Skin of body (tissue), 2 donors: ENCODE data around the gene SHC1. TPM values are rescaled to one million over a fixed set of nuclear protein-coding genes. Genes with fewer than 3 reads are reported as not detected.
A peak's percentile ranks its signal among the peaks of the same experiment; 100 is the strongest.

Source experiments
- DNase-seq: peaks from one replicate; lab custom pipeline; 2025; lab: John Stamatoyannopoulos, UW
- total RNA-seq: library from RNA; depleted of rRNA; stranded (reverse); fragments of >200 nt; gene quantifications from one replicate; pipeline ENCODE4 v1.2.3, GENCODE V29; 2014

Gene SHC1, protein sequence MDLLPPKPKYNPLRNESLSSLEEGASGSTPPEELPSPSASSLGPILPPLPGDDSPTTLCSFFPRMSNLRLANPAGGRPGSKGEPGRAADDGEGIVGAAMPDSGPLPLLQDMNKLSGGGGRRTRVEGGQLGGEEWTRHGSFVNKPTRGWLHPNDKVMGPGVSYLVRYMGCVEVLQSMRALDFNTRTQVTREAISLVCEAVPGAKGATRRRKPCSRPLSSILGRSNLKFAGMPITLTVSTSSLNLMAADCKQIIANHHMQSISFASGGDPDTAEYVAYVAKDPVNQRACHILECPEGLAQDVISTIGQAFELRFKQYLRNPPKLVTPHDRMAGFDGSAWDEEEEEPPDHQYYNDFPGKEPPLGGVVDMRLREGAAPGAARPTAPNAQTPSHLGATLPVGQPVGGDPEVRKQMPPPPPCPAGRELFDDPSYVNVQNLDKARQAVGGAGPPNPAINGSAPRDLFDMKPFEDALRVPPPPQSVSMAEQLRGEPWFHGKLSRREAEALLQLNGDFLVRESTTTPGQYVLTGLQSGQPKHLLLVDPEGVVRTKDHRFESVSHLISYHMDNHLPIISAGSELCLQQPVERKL
- total RNA-seq: 42.9 TPM

DNA sequence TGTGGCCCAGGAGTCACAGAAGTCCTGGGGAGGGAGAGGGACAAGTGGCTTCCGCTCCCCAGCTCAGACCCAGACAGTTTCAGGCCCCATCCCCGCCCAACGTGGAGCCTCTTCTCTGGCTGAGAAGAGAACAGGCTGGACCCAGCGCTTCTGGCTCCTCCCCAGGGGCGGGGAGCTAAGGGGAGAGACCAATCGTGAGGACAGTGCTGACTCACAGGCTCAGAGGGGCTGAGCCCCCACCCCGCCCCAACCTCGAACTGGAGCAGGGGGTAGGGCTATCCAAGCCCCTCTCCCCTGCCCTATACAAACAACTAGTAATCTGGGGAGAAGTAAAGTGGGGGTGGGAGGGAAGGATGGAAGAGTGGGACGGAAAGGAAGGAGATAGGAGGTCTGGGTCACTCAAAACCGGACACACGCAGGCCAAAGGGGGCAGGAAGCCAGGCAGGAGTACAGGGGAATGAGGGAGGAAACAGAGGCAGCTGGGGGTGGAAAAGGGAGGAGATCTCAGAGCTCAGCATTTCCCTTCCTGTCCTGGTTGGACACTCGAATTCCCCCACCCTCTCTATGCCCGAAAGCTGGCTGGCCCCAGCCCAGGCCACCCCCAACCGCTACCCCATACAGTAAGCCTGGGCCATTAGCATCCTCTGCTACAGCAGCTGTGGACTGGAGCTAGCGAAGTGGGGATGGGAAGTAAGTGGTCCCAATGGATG, at the start of gene SHC1:
TSS of gene SHC1 (minus strand) at position 117 of the 710 bp plus-strand sequence. CDS start 221 bp downstream, outside the sequence.
- DNase-seq: peak; percentile 95

DNA sequence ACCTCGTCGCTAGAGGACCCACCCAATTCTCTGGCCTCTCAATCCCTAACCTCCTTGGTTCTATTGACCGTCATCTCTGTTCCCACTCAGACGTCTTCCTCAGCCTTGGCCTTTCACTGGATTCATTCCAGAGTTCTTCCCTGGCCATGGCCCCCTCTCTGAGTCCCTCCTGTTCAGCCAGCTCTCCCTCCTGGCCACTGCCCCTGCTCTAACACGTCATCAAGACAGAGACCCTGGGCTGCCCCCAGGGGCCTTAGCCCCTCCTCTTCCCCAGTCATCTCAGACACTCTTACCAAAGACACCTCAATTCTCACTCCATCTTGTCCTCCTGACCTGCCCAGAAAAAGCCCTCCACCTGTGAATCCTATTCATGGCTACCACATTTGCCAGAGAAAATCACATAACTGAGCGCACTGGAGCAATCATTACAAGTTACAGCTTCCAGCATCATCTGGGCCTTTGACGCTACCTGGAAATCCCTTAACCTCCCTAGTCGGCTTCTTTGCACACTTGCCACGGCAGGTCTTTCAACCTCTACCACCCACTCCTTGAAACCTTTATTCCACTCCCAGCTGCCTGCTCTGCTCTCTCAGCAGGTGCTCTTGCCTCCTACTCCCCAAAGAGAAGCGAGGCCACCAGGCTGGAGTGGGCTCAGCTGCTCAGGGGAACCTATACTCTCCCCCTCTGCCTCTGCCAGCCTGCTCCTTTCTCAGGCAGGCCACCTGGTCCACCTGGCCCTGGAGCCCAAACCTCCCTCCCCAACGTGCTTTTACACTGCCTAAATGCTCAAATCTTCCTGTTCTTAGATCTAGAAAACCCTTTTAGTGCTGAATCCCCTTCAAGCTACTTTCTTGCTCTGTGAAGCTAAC, 49.1 kb upstream of the SHC1 start:
- DNase-seq: no peak

DNA sequence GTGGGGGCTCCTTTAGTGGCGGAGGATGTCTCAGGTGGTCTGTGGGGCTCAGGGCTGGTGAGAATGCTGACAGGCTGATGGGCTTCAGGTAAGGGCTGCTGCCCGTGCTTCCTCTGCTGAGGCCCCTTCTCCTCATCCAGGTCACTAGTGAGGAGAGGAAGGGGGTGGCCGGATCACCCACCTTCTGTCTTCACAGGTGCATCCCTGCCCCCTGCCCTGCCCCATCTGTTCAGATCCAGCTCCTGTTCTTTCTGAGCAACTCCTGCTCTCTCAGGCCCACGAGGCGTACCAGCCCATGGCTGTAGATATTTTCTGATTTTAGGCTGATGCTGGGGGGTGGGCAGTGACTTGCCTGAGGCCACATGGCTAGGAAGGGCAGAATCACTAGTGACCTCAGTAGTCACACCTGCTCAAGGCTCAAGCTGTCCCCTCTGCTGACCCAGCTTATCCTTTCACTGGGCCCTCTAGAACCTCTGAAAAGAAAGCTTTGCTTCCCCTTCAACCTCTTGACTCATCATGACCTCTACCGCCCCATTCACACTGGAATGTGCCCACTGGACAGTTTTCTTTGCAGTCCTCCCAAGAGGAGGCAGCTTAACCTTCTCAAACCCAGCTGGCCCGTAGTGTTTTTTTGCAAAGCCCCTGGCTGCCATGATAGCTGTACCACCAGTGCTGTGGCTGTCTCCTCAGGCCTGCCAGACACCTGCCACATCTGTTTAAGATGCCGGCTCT, 48.2 kb upstream of the SHC1 start:
- DNase-seq: no peak

DNA sequence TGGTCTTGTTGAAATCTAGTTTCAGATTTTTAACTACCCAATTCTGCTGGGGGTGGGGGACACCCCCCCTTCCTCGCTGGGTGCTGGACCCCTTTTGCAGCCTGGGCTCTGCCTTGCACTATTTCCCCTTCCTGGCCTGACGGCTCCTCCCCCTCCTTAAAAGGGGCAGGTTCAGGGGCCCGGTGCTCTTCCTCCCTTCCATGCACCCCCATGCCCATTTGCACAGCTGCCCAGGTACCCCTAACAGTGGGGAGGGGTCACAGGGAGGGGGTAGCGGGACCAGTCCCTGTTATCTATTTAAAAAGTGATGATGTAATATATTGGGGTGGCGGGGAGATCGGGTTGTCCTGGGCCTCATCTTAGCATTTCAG, 47.4 kb upstream of the SHC1 start:
- no peak for DNase-seq

DNA sequence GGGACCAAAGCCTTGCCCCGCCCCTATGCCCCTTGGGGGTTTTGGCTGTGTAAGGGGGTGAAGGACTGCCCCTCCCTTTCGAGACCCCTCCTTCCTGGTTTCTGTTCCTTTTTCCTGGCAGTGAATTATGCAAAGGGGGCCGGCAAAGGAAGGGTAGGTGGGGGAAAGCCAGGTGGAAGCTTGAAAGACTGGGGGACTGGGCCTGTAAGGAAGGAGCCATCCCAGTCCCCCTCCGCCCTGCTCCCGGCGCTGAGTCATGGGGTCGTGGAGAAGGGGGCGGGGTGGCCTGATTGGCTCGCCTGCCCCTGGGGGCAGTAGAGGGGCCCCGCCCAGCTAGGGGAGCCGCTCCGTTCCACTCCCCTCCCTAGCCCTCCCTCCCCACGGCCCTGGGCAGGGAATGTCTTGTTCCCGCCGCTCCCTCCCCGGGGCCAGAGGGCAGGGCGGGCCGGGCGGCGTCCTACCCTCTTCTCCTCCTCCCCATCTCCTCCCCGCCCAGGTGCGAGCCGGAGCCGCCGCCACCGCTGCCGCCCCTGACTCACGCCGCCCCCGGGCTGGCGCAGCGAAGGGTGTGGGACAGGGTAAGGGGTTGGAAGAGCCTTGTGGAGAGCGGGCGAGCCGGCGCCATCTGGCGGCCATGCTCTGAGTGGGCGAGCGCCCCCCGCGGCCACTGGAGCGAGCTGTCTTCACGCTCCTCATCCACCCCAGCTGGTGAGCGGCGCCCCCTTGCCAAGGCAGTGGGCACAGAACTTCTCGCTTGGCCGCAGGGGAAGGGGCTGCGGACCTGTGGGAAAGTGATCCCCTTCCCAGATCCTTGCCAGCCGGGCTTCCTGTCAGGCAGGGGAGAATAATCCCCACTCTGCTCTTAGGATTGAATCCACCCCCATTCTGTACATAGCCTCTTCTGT, 46.7 kb upstream of the SHC1 start:
- DNase-seq: peak; percentile 91

- no peak for DNase-seq
Observed at GRCh38 chr1:155016231-155016831, 45.8 kb upstream of the SHC1 start.

- DNase-seq: no peak
Observed at GRCh38 chr1:155015527-155016230, 45.1 kb upstream of the SHC1 start.

- no peak for DNase-seq
Observed at GRCh38 chr1:155014709-155015508, 44.4 kb upstream of the SHC1 start.

DNA sequence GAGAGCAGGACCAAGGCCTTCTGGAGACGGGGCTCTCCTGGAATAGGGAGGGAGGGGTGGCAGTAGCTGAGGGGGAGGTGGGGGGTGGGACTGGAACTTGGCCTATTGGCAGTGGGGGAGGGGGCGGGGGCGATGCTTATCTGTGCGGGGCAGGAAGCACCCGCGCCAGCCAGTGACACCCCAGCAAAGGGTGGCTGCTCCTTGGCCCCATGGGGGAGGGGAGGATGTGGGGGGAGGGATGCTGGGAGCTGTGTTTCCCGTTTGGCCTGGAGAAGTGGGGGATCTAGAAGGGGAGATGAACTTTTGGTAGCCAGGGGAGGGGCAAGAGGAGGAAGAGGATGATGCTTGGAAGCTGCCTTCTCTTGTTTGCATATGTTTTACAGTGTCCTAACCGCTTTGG, 43.1 kb upstream of the SHC1 start:
- no peak for DNase-seq

GRCh38 chr1:155012776-155013602, 42.4 kb upstream of the SHC1 start:
- DNase-seq: no peak

DNA sequence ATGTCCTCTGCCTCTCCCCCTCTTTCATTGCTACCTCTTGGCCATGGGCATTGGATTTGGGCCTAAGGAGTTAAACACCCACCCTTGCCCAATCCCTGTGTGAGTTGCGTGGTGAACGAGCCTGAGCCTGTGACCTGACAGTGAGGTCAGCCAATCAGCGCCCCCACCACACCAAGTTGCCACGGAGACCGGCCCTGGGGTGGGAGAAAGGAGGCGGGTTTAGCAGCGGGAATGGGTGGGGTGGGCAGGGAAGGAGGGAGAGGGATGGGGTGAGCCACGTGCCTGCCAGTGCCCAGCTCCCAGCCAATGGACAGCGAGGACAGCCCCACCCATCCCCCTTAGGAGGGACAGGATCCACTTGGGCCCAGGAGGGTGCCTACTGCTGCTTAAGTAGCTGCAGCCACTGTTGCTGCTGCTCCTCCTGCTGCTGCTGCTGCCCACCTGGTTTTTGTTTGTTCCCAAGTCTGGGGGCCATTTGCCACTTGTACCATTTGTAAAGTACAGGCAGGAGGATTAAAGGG, 41.5 kb upstream of the SHC1 start:
- no peak for DNase-seq

DNA sequence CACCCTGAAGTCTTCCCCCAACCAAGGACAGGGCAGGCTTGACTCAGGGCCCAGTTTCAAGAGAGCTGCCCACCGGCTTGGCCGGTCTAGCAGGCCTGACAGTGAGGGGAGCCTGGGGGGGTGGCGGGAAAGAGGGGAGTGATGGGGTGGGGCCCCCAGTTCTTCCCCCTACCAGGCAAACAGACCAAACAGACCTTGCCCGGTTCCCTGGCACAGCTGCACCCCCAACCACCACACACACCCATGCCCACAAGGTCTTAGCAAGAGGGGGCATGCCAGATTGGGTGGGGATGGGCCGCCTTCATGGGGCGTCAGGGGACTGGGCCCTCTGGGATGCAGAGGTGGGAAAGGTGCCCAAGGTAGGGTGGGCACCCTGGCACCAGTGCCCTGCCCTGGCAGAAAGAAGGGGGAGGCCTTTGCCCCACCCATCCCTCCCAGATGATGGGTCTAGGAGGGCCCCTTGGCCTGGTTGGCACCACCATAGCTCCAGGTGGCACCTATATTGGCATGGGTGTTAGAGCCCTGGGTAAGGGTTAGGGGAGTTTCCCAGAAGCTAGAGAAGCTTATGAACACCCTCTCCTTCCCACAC, 41.0 kb upstream of the SHC1 start:
- no peak for DNase-seq

DNA sequence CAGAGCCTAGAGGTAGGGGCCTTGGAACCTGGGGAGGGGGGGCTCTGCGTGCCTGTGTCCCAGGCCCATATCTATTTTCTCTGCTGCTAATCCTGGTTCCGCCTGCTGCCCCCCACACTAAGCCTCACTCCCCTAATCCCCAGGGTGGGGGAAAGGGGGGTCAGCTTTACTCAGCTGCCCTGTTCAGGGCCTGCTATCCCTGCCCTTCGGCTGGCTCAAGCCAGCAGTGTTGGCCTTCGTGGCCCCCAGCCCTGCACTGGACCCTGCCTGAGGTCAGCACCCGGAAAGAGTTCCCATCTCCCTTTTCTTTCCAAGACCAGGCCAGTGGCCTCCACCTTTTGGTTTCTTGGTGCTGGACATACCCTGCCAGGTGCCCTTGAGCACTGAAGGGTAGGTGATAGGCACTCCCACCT, 40.5 kb upstream of the SHC1 start:
- DNase-seq: no peak

GRCh38 chr1:155010211-155010918, 39.8 kb upstream of the SHC1 start:
- DNase-seq: no peak

DNA sequence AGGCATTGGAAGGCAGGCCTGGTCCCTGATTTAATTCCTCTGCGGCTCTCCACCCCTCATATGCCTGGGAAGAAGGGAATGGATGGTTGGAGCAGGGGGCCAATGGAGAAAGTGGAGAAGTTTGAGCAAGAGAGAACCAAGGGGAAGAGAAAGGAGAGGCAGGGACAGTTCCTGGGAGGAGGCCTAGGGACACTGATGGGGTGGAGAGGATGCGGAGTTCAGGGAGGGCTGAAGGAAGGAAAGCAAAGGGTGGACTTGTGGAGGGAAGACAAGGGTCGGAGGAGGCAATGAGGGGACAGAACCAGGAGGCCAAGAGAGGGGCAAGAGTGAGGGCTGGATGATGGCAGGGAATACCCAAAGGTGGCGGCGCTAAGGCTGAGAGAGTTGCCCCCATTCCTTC, 39.2 kb upstream of the SHC1 start:
- DNase-seq: no peak
